B cell (primary cell): ENCODE results near the gene DDX17. TPM values are rescaled to one million over a fixed set of nuclear protein-coding genes. Genes with fewer than 3 reads are reported as not detected.
"Not testable (repeated sequence)": the region's sequence is repeated elsewhere in the genome, so short reads cannot be mapped to it uniquely, and the experiment has no call there.

Source experiments
- ATAC-seq: fragments of 200-7000 bp; cut with Tn5 transposase; one replicate; pipeline ENCODE4 v1.10.0; 2021; ENCODE audit warnings: low read depth, mild to moderate bottlenecking, moderate number of reproducible peaks, moderate library complexity
- CTCF ChIA-PET: fragments of 350-600 bp; sonication (Branson Sonifier 250); formaldehyde crosslinking; loops from one replicate; lab custom pipeline; 2021; ENCODE audit warnings: antibody characterized with exemption, inconsistent platforms; lab: Charles Lee
- POLR2A ChIA-PET: fragments of 350-600 bp; sonication (Branson Sonifier 250); formaldehyde crosslinking; loops from one replicate; lab custom pipeline; 2021; ENCODE audit warnings: antibody characterized with exemption; lab: Charles Lee
- DNase-seq: peaks from one replicate; pipeline ENCODE4 v3.0.0; 2013
- H2AFZ ChIP-seq: 2 replicates; pipeline ENCODE4 v1.6.1; 2012; ENCODE audit warnings: mild to moderate bottlenecking, low read depth, low read length; ENCODE audit not compliant: insufficient read depth, poor library complexity, severe bottlenecking
- H3K27ac ChIP-seq, 2 donors: 1 replicate in 1 of 2; 2 replicates in 1 of 2; pipeline ENCODE4 v1.5.1; 2012 to 2013; ENCODE audit warnings: low read length in 2 of 2, mild to moderate bottlenecking in 2 of 2, moderate library complexity in 1 of 2
- H3K27me3 ChIP-seq, 4 experiments: fragments of 200-600 bp in 1 of 4; sonication (generic) in 1 of 4; replicated peaks in 1 of 4; 1 replicate in 2 of 4; 2 replicates in 2 of 4; pipeline versions ENCODE4 v1.6.1 to v1.7.0; 2013 to 2016; ENCODE audit warnings: low read length in 3 of 4, mild to moderate bottlenecking in 2 of 4, mixed read lengths in 1 of 4, moderate library complexity in 1 of 4; ENCODE audit not compliant: insufficient read depth in 4 of 4, control insufficient read depth in 3 of 4; ENCODE audit errors: control extremely low read depth in 1 of 4
- H3K36me3 ChIP-seq, 2 experiments: replicated peaks in 1 of 2; 1 replicate in 1 of 2; 2 replicates in 1 of 2; pipeline versions ENCODE4 v1.6.1 to v1.7.1; 2013; ENCODE audit warnings: low read length in 1 of 2; ENCODE audit not compliant: insufficient read depth in 2 of 2, control insufficient read depth in 1 of 2; ENCODE audit errors: control extremely low read depth in 1 of 2, extremely low read depth in 1 of 2
- H3K4me1 ChIP-seq, 2 donors: fragments of 200-600 bp in 1 of 2; sonication (generic) in 1 of 2; 1 replicate in 1 of 2; 2 replicates in 1 of 2; pipeline versions ENCODE4 v1.5.1 to v1.6.1; 2013 to 2017; ENCODE audit warnings: low read length in 2 of 2; ENCODE audit not compliant: control insufficient read depth in 2 of 2, insufficient read depth in 2 of 2
- H3K4me2 ChIP-seq: replicated peaks from 2 replicates; pipeline ENCODE3; 2012; ENCODE audit warnings: mild to moderate bottlenecking, low read depth, low read length; ENCODE audit not compliant: poor library complexity, severe bottlenecking
- H3K4me3 ChIP-seq, 5 experiments: fragments of 200-600 bp in 1 of 5; sonication (generic) in 1 of 5; 1 replicate in 3 of 5; 2 replicates in 2 of 5; pipeline versions ENCODE4 v1.5.1 to v1.7.0; 2011 to 2016; ENCODE audit warnings: low read length in 4 of 5, mild to moderate bottlenecking in 4 of 5, low read depth in 2 of 5, control low read depth in 1 of 5, moderate library complexity in 1 of 5; ENCODE audit not compliant: insufficient read depth in 1 of 5; ENCODE audit errors: control extremely low read depth in 1 of 5, extremely low read depth in 1 of 5
- H3K79me2 ChIP-seq: fragments of 200-600 bp; sonication (generic); one replicate; pipeline ENCODE4 v1.6.0; 2016; ENCODE audit warnings: low read length; ENCODE audit not compliant: control insufficient read depth, insufficient read depth
- H3K9ac ChIP-seq: fragments of 200-600 bp; sonication (generic); 2 replicates; pipeline ENCODE4 v1.6.1; 2017; ENCODE audit warnings: mild to moderate bottlenecking, low read length, moderate library complexity
- H3K9me3 ChIP-seq, 3 donors: one replicate each; pipeline versions ENCODE4 v1.6.1 to v1.7.1; 2013; ENCODE audit warnings: low read length in 2 of 3; ENCODE audit not compliant: control insufficient read depth in 2 of 3, insufficient read depth in 1 of 3; ENCODE audit errors: control extremely low read depth in 1 of 3
- H4K20me1 ChIP-seq: 2 replicates; pipeline ENCODE4 v1.6.0; 2012; ENCODE audit warnings: mild to moderate bottlenecking, low read length; ENCODE audit not compliant: insufficient read depth, control insufficient read depth, poor library complexity, severe bottlenecking
- H3K27ac Mint-ChIP-seq: one replicate; pipeline ENCODE4 v1.8.0; 2021; ENCODE audit warnings: mixed read lengths
- H3K27me3 Mint-ChIP-seq: one replicate; pipeline ENCODE4 v1.8.0; 2021; ENCODE audit warnings: mixed read lengths
- H3K4me1 Mint-ChIP-seq: one replicate; pipeline ENCODE4 v1.8.0; 2021; ENCODE audit warnings: mixed read lengths
- H3K4me3 Mint-ChIP-seq: one replicate; pipeline ENCODE4 v1.8.0; 2021; ENCODE audit warnings: mixed read lengths
- H3K9me3 Mint-ChIP-seq: one replicate; pipeline ENCODE4 v1.8.0; 2022; ENCODE audit warnings: mixed read lengths; ENCODE audit not compliant: insufficient read depth
- CTCF ChIP-seq: fragments of 200-600 bp; IDR thresholded peaks from one replicate; pipeline ENCODE4 v1.8.0; 2022; ENCODE audit warnings: antibody characterized with exemption, mild to moderate bottlenecking
- EZH2 ChIP-seq: IDR thresholded peaks from 2 replicates; pipeline ENCODE4 v1.6.1; 2012; ENCODE audit warnings: borderline replicate concordance, low read depth, mild to moderate bottlenecking, moderate library complexity, low read length; ENCODE audit not compliant: insufficient read depth, poor library complexity, severe bottlenecking
- WGBS: methylation state at CpG from one replicate; pipeline ENCODE4 v1.1.5; 2013; ENCODE audit warnings: missing lambda C conversion rate; ENCODE audit not compliant: insufficient coverage; 5-methylcytosine and 5-hydroxymethylcytosine counted together
- intact Hi-C: fragments of 100-400 bp; cut with micrococcal nuclease; formaldehyde crosslinking; loops from one replicate; pipeline ENCODE4 v1.10.0; 2022
- polyA plus RNA-seq: library from polyadenylated mRNA; depleted of rRNA; stranded (reverse); fragments of >200 nt; gene quantifications from 2 replicates; pipeline ENCODE4 v1.2.3, GENCODE V29; 2012
- total RNA-seq, 2 donors: library from RNA; stranded (reverse); fragments of 120-200 nt in 1 of 2; gene quantifications; 1 replicate in 1 of 2; 2 replicates in 1 of 2; pipeline versions ENCODE4 v1.2.3 to v1.2.4, GENCODE V29; 2013 to 2022

DDX17 gene
- total and polyA plus RNA-seq, 2 donors (not counting 1 experiment from before 2014, with no cell fraction given) = 754 to 936 TPM

DNA sequence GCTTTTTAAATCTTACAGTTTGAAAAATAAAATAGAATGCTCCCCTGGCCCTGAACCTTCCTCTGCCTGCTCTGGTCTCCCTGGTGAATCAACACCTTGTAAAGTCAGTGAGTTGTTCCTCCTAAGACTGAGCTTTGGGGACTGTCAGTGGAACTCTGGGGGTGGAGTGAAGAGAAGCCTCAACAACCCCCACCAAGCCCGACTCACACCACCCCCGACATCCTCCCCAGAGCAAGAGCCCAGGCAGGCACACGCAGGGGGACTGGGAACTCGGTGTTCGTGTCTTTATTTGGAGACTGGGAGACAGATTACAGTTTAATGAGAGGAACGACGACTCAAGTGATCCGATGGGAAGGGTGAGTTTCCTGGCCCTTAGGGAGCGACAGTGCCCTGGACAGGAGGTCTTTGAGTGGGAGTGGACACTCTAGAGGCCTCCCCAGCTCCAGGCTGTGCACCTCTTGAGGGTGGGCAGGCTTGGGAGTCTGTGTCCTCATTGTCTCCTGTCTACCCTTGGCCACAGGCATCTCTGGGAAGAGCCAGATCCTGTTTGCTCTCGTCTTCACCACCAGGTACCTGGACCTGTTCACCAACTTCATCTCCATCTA is 32.0 kb downstream of the DDX17 start:
- Mint-ChIP-seq H3K9me3 (no peaks in the 10 kb centered on the region), H3K4me3 (no peak overlapping the region), H3K4me1 (no peaks in the 10 kb centered on the region), H3K27ac (no peak overlapping the region), H3K27me3 (peaks cover 11% of the 10 kb centered on the region)
- ChIA-PET POLR2A (interaction anchor here (0.6 kb wide), 1 partner anchor 406 kb away, joined by 3 read pairs; no protein-coding TSS in a partner anchor), CTCF (no interaction called here)
- no peak overlapping the region for H2AFZ ChIP-seq
- H3K27me3 ChIP-seq = peaks cover 0 to 5% (median 1%) of the 10 kb centered on the region in 4 experiments
- no peak overlapping the region for H3K9ac ChIP-seq
- WGBS = 82% methylated on average over 7 of the region's 10 CpGs
- no peak overlapping the region for H3K27ac ChIP-seq
- H3K4me2 ChIP-seq = no peak overlapping the region
- peaks cover 0 to under 1% (median 0%) of the 10 kb centered on the region in 3 donors for H3K9me3 ChIP-seq
- H3K4me1 ChIP-seq = no peaks in the 10 kb centered on the region
- ATAC-seq (no peak), DNase-seq (no peak)
- H4K20me1 ChIP-seq = no peaks in the 10 kb centered on the region
- no peaks in the 10 kb centered on the region for H3K79me2 ChIP-seq
- intact Hi-C loops = no loop called here
- no peak overlapping the region for H3K4me3 ChIP-seq
- no peak for TF ChIP-seq EZH2
- no peak for TF ChIP-seq CTCF
- peaks cover 0 to 3% of the 10 kb centered on the region in 2 experiments for H3K36me3 ChIP-seq

DNA sequence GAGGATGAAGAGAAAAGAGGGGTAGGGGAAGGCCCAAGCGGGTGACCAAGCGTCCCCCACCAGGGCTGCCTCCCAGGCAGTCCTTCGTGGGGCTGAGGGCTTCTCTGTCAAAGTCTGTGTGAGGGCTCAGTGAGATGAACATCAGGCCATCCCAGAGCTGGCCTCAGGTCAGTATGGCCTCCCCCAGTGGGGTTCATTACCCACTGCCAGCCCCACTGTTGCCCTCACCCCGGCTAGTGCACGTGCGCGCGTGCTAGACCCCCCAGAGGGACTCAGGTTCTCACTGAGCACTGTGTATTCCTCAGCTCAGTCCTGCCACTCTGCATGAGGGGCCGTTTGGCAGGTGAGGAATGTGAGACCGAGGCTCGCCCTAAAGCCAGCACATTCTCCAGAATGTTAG is 34.9 kb downstream of the DDX17 start:
- DNase-seq (no peak), ATAC-seq (no peak)
- Histone ChIP-seq H3K27me3 (peaks cover 0 to 28% (median 15%) of the 10 kb centered on the region in 4 experiments), H3K4me3 (no peak overlapping the region), H3K4me1 (peaks cover 10 to 12% of the 10 kb centered on the region in 2 donors), H2AFZ (no peak overlapping the region), H3K9me3 (peaks cover 0 to 11% (median 0%) of the 10 kb centered on the region in 3 donors), H3K79me2 (no peaks in the 10 kb centered on the region), H4K20me1 (no peaks in the 10 kb centered on the region), H3K27ac (no peak overlapping the region), H3K36me3 (no peaks in the 10 kb centered on the region), H3K9ac (no peak overlapping the region), H3K4me2 (no peak overlapping the region)
- ChIA-PET CTCF (no interaction called here), POLR2A (no interaction called here)
- TF ChIP-seq CTCF = no peak
- no peak for TF ChIP-seq EZH2
- no peak overlapping the region for H3K4me3 Mint-ChIP-seq
- no peaks in the 10 kb centered on the region for H3K9me3 Mint-ChIP-seq
- intact Hi-C loops = no loop called here
- no peak overlapping the region for H3K27ac Mint-ChIP-seq
- WGBS = 89% methylated on average over 8 of the region's 11 CpGs
- H3K27me3 Mint-ChIP-seq = peaks cover 22% of the 10 kb centered on the region
- H3K4me1 Mint-ChIP-seq = peaks cover 12% of the 10 kb centered on the region

- CTCF ChIA-PET, H3K79me2 ChIP-seq, H3K9ac ChIP-seq, DNase-seq, H3K9me3 Mint-ChIP-seq, intact Hi-C loops, H2AFZ ChIP-seq, H3K4me2 ChIP-seq, H3K27ac Mint-ChIP-seq, H3K4me3 Mint-ChIP-seq, H4K20me1 ChIP-seq, H3K27ac ChIP-seq, ATAC-seq, H3K4me3 ChIP-seq, H3K36me3 ChIP-seq: not testable (repeated sequence)
- Histone ChIP-seq H3K9me3 (peaks cover 0 to 11% (median 0%) of the 10 kb centered on the region in 3 donors), H3K4me1 (peaks cover 10 to 15% of the 10 kb centered on the region in 2 donors), H3K27me3 (peaks cover 0 to 37% (median 19%) of the 10 kb centered on the region in 4 experiments)
- H3K27me3 Mint-ChIP-seq = peaks cover 30% of the 10 kb centered on the region
- 94% methylated on average over 6 of the region's 10 CpGs for WGBS
- H3K4me1 Mint-ChIP-seq = peaks cover 12% of the 10 kb centered on the region
- POLR2A ChIA-PET = interaction anchor here (0.6 kb wide), 1 partner anchor 31 kb away, joined by 3 read pairs; no protein-coding TSS in a partner anchor
Measured at GRCh38 chr22:38470179-38470578, 35.9 kb downstream of the DDX17 start.
